ENCODE results near the gene RALGPS1.

The RALGPS1 gene

GRCh38 chr9:127205952-127206351 is 291.4 kb downstream of the RALGPS1 start:
- no peak for DNase-seq (ENCODE audit: low spot score)

- no peak for DNase-seq (ENCODE audit: low spot score)
Observed at GRCh38 chr9:127206666-127207065, 292.1 kb downstream of the RALGPS1 start.

GRCh38 chr9:127207734-127208410 is 293.3 kb downstream of the RALGPS1 start:
- no peak for DNase-seq (ENCODE audit: low spot score)

GRCh38 chr9:127208416-127208815 is 293.8 kb downstream of the RALGPS1 start:
- DNase-seq (ENCODE audit: low spot score) = no peak

- peak; percentile 68 for DNase-seq (ENCODE audit: low spot score)
Observed at GRCh38 chr9:127209220-127209619, 294.6 kb downstream of the RALGPS1 start.

- DNase-seq (ENCODE audit: low spot score) = no peak
Observed at GRCh38 chr9:127209948-127210640, 295.5 kb downstream of the RALGPS1 start.

- no peak for DNase-seq (ENCODE audit: low spot score)
Observed at GRCh38 chr9:127210851-127211730, 296.5 kb downstream of the RALGPS1 start.

GRCh38 chr9:127211983-127212382 is 297.4 kb downstream of the RALGPS1 start:
- DNase-seq (ENCODE audit: low spot score) = no peak

GRCh38 chr9:127212453-127212852 is 297.9 kb downstream of the RALGPS1 start:
- DNase-seq (ENCODE audit: low spot score) = no peak

GRCh38 chr9:127213859-127214258 is 299.3 kb downstream of the RALGPS1 start:
- DNase-seq (ENCODE audit: low spot score) = no peak

- peak; percentile 73 for DNase-seq (ENCODE audit: low spot score)
Observed at GRCh38 chr9:127214421-127215267, 300.1 kb downstream of the RALGPS1 start.

GRCh38 chr9:127215268-127216209 is 301.0 kb downstream of the RALGPS1 start:
- DNase-seq (ENCODE audit: low spot score) = no peak

- DNase-seq (ENCODE audit: low spot score) = no peak
Observed at GRCh38 chr9:127216210-127216887, 301.8 kb downstream of the RALGPS1 start.

- DNase-seq (ENCODE audit: low spot score) = no peak
Observed at GRCh38 chr9:127216888-127217217, 302.3 kb downstream of the RALGPS1 start.

- DNase-seq (ENCODE audit: low spot score) = no peak
Observed at GRCh38 chr9:127218818-127219217, 304.2 kb downstream of the RALGPS1 start.

GRCh38 chr9:127219520-127219919 is 304.9 kb downstream of the RALGPS1 start:
- DNase-seq (ENCODE audit: low spot score) = no peak

- DNase-seq (ENCODE audit: low spot score) = no peak
Observed at GRCh38 chr9:127221695-127222094, 307.1 kb downstream of the RALGPS1 start.

- DNase-seq (ENCODE audit: low spot score) = no peak
Observed at GRCh38 chr9:127222388-127223095, 308.0 kb downstream of the RALGPS1 start.

- DNase-seq (ENCODE audit: low spot score) = no peak
Observed at GRCh38 chr9:127223266-127223665, 308.7 kb downstream of the RALGPS1 start.

- DNase-seq (ENCODE audit: low spot score) = no peak
Observed at GRCh38 chr9:127223810-127224177, 309.2 kb downstream of the RALGPS1 start.
